ENCODE results near the gene ACLY. TPM values are rescaled to one million over a fixed set of nuclear protein-coding genes. Genes with fewer than 3 reads are reported as not detected.
A peak's percentile ranks its signal among the peaks of the same experiment; 100 is the strongest.

ACLY gene
- total RNA-seq, 1 donor = 159 TPM

- peak; percentile 69 for DNase-seq (ENCODE audit: low read depth)
- TF ChIP-seq, protein P1, sequence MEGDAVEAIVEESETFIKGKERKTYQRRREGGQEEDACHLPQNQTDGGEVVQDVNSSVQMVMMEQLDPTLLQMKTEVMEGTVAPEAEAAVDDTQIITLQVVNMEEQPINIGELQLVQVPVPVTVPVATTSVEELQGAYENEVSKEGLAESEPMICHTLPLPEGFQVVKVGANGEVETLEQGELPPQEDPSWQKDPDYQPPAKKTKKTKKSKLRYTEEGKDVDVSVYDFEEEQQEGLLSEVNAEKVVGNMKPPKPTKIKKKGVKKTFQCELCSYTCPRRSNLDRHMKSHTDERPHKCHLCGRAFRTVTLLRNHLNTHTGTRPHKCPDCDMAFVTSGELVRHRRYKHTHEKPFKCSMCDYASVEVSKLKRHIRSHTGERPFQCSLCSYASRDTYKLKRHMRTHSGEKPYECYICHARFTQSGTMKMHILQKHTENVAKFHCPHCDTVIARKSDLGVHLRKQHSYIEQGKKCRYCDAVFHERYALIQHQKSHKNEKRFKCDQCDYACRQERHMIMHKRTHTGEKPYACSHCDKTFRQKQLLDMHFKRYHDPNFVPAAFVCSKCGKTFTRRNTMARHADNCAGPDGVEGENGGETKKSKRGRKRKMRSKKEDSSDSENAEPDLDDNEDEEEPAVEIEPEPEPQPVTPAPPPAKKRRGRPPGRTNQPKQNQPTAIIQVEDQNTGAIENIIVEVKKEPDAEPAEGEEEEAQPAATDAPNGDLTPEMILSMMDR (IDR thresholded peaks at IDR 0.05; ENCODE audit: insufficient read depth, low read length) = peak; percentile 88
- no peak overlapping the region for H3K4me3 ChIP-seq (ENCODE audit: low read depth, low read length)
Measured at GRCh38 chr17:41962768-41963434, 44.1 kb upstream of the ACLY start.

DNA sequence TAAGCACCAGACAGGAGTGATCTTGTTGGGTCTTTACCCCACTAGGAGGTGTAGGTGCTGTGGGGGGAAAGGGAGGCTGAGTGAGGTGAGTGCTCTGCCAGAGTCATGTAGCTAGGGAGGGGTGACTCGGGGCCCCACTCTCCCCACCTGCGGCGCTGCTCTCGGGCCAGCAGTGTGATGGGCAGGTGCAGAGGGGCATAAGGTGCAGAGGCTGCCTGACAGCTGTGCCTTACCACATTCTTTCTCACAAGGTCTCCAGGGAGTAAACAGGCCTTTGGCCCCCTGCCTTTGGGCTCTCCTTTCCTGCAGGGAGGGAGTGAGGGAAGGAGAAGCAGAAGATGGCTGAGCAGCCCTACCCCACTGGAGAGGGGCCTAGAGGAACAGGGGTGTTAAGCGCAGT lies 43.4 kb upstream of the ACLY start:
- no peak for DNase-seq (ENCODE audit: low read depth)
- TF ChIP-seq, protein P1 (IDR thresholded peaks at IDR 0.05; ENCODE audit: insufficient read depth, low read length) = no peak
- no peak overlapping the region for H3K4me3 ChIP-seq (ENCODE audit: low read depth, low read length)

DNA sequence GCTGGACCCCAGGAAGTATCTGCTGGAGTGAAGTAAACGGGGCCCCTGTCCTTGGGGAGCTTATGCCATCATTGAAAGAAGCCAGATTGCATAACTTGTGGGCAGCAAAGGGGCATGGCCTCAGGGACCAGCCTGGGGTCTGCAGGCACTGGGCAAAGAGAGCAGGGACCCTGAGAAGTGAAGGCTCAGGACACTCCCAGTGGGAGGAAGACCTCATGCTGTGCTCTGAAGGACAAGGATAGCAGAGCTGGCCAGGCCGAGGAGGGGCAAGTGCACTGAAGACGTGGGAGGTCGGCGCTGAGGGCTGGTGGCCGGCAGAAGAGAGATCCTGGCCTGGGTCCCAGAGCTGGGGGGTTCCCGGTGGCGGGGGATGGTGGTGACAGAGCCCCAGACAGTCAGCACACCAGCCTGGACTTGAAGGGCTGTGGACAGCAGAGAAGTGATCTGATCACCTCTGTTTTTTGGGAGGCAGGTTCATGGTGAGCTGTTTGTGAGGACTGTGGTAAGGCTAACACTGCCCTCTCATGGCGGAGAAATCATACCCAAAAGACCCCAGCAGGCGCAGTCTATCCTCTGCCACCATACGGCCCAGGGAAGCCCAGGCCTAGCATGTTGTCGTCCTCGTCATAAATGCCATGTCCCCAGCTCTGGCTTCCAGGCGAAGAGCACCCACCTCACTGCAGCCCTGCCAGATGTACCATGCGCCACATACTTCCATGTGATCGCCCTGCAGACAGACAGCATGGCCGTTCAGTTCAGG lies 40.8 kb upstream of the ACLY start:
- TF ChIP-seq, protein P1 (IDR thresholded peaks at IDR 0.05; ENCODE audit: insufficient read depth, low read length) = peak; percentile 56
- H3K4me3 ChIP-seq (ENCODE audit: low read depth, low read length) = no peak overlapping the region
- DNase-seq (ENCODE audit: low read depth) = peak; percentile 73

GRCh38 chr17:41959030-41959335 lies 40.2 kb upstream of the ACLY start:
- DNase-seq (ENCODE audit: low read depth) = peak; percentile 15
- TF ChIP-seq, protein P1 (IDR thresholded peaks at IDR 0.05; ENCODE audit: insufficient read depth, low read length) = no peak
- H3K4me3 ChIP-seq (ENCODE audit: low read depth, low read length) = no peak overlapping the region

- H3K4me3 ChIP-seq (ENCODE audit: low read depth, low read length) = no peak overlapping the region
- TF ChIP-seq, protein P1 (IDR thresholded peaks at IDR 0.05; ENCODE audit: insufficient read depth, low read length) = no peak
- no peak for DNase-seq (ENCODE audit: low read depth)
Measured at GRCh38 chr17:41957869-41958439, 39.2 kb upstream of the ACLY start.

GRCh38 chr17:41957031-41957868 lies 38.5 kb upstream of the ACLY start:
- TF ChIP-seq, protein P1 (IDR thresholded peaks at IDR 0.05; ENCODE audit: insufficient read depth, low read length) = no peak
- no peak for DNase-seq (ENCODE audit: low read depth)
- no peak overlapping the region for H3K4me3 ChIP-seq (ENCODE audit: low read depth, low read length)
